ENCODE data around the gene TMC1.
"Not testable (repeated sequence)": the region's sequence is repeated elsewhere in the genome, so short reads cannot be mapped to it uniquely, and the experiment has no call there.

TMC1 gene

GRCh38 chr9:72763022-72763421 is 241.6 kb downstream of the TMC1 start:
- no peak for DNase-seq (ENCODE audit: low spot score)

- DNase-seq (ENCODE audit: low spot score): no peak
Measured at GRCh38 chr9:72769546-72769945, 248.1 kb downstream of the TMC1 start.

DNA sequence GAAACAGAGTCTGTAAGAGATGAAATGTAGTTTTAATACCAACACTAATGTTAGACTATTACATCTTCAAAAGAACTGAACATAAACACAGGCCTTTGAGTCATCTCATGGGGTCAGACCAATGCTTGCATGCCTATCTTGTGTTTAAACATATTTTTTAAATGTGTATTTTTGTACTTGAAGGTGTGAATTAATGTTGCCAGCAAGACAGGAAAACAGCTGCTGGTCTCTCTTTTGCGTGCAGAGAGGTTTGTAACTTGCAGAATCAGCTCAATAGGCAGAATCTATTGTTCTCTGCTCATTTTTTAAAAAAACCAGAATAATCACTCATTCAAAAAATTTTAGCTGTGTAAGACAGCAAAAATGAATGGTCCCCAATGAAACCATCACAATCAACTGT is 251.3 kb downstream of the TMC1 start:
- no peak for DNase-seq (ENCODE audit: low spot score)

GRCh38 chr9:72773570-72773969 is 252.2 kb downstream of the TMC1 start:
- DNase-seq (ENCODE audit: low spot score): no peak

DNA sequence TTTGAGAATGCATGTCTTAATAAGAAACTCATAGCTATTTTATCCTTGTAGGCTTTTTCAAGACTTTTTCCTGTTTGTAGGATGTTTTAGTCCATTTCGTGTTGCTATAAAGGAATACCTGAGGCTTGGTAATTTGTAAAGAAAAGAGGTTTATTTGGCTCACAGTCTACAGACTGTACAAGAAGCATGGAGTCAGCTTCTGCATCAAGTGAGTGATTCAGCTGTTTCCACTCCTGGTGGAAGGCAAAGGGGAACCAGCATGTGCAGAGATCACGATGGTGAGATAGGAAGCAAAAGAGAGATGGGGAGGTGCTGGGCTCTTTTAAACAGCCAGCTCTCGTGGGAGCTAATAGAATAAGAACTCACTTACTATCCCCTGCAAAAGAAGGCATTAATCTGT is 254.2 kb downstream of the TMC1 start:
- DNase-seq (ENCODE audit: low spot score): no peak

DNA sequence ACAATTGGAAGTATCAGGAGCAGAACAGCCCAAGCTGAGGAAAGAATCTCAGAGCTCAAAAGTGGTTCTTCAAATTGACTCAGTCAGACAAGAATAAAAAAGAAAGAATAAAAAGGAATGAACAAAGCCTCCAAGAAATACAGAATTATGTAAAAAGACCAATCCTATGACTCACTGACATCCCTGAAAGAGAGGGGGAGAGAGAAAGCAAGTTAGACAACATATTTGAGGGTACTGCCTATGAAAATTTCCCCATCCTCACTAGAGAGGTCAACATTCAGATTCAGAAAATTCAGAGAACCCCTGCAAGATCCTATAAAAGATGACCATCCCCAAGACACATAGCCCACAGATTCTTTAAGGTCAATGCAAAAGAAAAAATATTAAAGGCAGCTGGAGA is 258.2 kb downstream of the TMC1 start:
- DNase-seq (ENCODE audit: low spot score): no peak

DNA sequence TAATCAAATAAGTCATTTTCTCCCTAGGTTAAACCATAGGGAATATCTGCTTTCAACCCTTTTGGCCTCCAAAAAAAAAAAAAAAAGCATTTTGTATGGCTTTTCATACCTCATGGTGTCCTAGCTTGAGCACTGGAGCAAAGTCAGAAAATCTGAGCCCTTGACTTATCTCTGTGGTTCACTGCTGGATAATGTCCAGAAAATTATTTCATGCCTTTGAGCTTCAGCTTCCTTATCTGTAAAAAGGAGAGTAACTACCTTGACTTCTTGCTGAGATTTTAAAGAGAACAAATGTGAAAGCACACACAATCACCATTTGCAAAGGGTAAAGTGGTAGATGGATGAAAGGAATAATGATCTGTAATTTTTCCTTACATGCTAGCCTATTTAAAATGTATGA is 265.5 kb downstream of the TMC1 start:
- DNase-seq (ENCODE audit: low spot score): no peak

- no peak for DNase-seq (ENCODE audit: low spot score)
Measured at GRCh38 chr9:72788966-72789735, 267.7 kb downstream of the TMC1 start.

GRCh38 chr9:72789885-72790284 is 268.5 kb downstream of the TMC1 start:
- no peak for DNase-seq (ENCODE audit: low spot score)

- no peak for DNase-seq (ENCODE audit: low spot score)
Measured at GRCh38 chr9:72790989-72791388, 269.6 kb downstream of the TMC1 start.

DNA sequence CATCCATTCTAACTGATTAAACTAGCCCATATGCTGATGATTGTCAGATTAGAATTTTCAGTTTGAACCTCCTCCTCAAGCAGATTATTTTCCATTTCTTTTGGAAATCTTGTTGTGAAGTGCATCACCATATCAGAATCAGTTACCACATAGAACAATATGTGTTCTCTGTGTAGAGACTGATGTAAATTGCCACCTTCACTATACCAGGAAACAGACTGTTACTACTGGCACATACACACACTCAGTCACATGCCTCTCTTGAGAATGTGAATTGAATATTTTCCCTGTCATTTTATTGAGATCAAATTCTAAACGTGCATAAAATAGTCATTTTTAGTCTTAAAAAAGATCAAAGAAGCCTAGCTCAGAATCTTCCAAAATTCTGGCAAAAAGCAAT is 270.0 kb downstream of the TMC1 start:
- no peak for DNase-seq (ENCODE audit: low spot score)

GRCh38 chr9:72794946-72795345 is 273.5 kb downstream of the TMC1 start:
- DNase-seq (ENCODE audit: low spot score): no peak

- DNase-seq (ENCODE audit: low spot score): no peak
Measured at GRCh38 chr9:72800328-72800994, 279.1 kb downstream of the TMC1 start.

DNA sequence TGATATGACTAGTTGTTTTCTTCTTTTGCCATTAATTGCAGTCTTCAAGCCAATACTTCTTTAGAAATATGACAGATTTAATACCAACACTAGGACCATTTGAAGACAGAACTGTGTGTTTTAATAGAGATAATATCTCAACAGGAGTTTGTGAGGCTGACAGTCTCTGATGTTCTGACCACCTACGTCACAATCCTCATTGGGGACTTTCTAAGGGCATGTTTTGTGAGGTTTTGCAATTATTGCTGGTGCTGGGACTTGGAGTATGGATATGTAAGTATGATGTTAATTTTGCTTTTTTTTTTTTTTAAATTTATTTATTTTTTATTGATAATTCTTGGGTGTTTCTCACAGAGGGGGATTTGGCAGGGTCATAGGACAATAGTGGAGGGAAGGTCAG is 283.8 kb downstream of the TMC1 start:
- no peak for DNase-seq (ENCODE audit: low spot score)

DNA sequence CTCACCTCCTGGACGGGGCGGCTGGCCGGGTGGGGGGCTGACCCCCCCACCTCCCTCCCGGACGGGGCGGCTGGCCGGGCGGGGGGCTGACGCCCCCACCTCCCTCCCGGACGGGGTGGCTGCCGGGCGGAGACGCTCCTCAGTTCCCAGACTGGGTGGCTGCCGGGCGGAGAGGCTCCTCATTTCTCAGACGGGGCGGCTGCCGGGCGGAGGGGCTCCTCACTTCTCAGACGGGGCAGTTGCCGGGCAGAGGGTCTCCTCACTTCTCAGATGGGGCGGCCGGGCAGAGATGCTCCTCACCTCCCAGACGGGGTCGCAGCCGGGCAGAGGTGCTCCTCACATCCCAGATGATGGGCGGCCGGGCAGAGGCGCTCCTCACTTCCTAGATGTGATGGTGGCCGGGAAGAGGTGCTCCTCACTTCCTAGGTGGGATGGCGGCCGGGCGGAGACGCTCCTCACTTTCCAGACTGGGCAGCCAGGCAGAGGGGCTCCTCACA is 285.0 kb downstream of the TMC1 start:
- not testable (repeated sequence) for DNase-seq (ENCODE audit: low spot score)

GRCh38 chr9:72807765-72808445 is 286.5 kb downstream of the TMC1 start:
- DNase-seq (ENCODE audit: low spot score): no peak

- no peak for DNase-seq (ENCODE audit: low spot score)
Measured at GRCh38 chr9:72808446-72808768, 287.0 kb downstream of the TMC1 start.

- no peak for DNase-seq (ENCODE audit: low spot score)
Measured at GRCh38 chr9:72809586-72809985, 288.2 kb downstream of the TMC1 start.

- DNase-seq (ENCODE audit: low spot score): no peak
Measured at GRCh38 chr9:72812559-72813111, 291.2 kb downstream of the TMC1 start.

GRCh38 chr9:72813544-72813943 is 292.1 kb downstream of the TMC1 start:
- no peak for DNase-seq (ENCODE audit: low spot score)

- DNase-seq (ENCODE audit: low spot score): no peak
Measured at GRCh38 chr9:72814083-72814597, 292.7 kb downstream of the TMC1 start.

- DNase-seq (ENCODE audit: low spot score): no peak
Measured at GRCh38 chr9:72816666-72817065, 295.3 kb downstream of the TMC1 start.

- no peak for DNase-seq (ENCODE audit: low spot score)
Measured at GRCh38 chr9:72817413-72817812, 296.0 kb downstream of the TMC1 start.

Measured in ecto neural progenitor cell (in vitro differentiated cells).